GM12891 (cell line): ENCODE results near the gene SGCB.

Experiments used
- POLR2A ChIP-seq: IDR thresholded peaks from 2 replicates; pipeline ENCODE4 v1.6.1; 2011; ENCODE audit warnings: low read depth, low read length, control low read depth
- POLR2AphosphoS5 ChIP-seq: IDR thresholded peaks from 2 replicates; pipeline ENCODE4 v1.6.1; 2011; ENCODE audit warnings: low read depth, low read length, control low read depth

DNA sequence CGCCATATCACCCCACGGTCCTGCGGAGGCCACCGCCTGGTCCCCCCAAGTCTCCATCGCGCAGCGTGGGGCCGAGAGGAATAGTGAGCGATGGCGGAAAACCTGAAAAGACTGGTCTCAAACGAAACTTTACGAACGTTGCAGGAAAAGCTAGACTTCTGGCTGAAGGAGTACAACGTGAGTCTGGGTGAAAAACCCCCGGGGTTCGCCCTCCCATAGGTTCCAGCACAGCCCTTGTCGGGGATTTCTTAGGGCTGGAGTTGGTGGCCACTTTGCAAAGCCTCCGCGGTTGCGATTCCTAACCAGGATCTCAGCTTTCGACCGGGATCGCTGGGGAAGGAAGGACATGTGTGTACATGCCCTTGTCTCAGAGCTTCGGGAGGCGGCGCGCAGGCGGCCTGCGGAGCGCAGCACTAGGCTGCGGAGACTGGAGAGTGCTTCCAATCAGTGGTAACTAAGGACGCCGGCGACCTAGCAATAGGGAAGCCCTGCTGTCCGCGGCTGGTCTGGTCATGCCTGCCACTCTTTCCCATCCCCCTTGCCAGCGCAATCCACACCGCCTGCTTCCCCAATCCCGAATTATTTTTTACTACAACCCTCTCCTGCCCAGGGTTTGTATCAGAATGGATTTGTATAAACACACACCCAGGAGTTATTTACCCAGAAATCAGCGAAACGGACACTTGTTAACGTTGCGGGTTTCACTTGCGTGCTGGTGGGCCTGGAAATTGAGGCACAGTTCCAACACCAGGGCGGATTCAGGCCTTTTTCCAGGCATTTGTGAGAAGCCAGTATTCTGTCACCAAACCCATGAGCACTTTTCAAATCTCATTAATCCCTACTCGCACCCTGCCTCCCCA is 13.7 kb upstream of the SGCB start:
- no peak for TF ChIP-seq POLR2AphosphoS5
- TF ChIP-seq POLR2A, result no peak
